OCI-LY1 (cell line): Measurements from ENCODE around the gene ZMAT2.
"Not testable (repeated sequence)": the region's sequence is repeated elsewhere in the genome, so short reads cannot be mapped to it uniquely, and the experiment has no call there.

Experiments
- H2AFZ ChIP-seq: fragments of 200-600 bp; sonication (generic), shearing (Covaris generic); 2 replicates; pipeline ENCODE4 v1.6.0; 2014; ENCODE audit warnings: antibody characterized with exemption, mild to moderate bottlenecking, low read length
- H3F3A ChIP-seq: fragments of 200-600 bp; sonication (generic), shearing (Covaris generic); 2 replicates; pipeline ENCODE4 v1.6.0; 2014; ENCODE audit warnings: mild to moderate bottlenecking, antibody characterized with exemption, low read length, moderate library complexity; ENCODE audit not compliant: insufficient read depth
- H3K27ac ChIP-seq: fragments of 200-600 bp; sonication (generic); 2 replicates; pipeline ENCODE4 v1.5.1; 2014; ENCODE audit warnings: low read length, mixed run types, mild to moderate bottlenecking, low read depth; ENCODE audit not compliant: poor library complexity, severe bottlenecking
- H3K27me3 ChIP-seq: fragments of 200-600 bp; sonication (generic); 2 replicates; pipeline ENCODE4 v1.6.0; 2014; ENCODE audit warnings: antibody characterized with exemption, mild to moderate bottlenecking, low read length, moderate library complexity; ENCODE audit not compliant: insufficient read depth
- H3K36me3 ChIP-seq: fragments of 200-600 bp; sonication (generic); 2 replicates; pipeline ENCODE4 v1.6.1; 2014; ENCODE audit warnings: mild to moderate bottlenecking, antibody characterized with exemption, low read length, moderate library complexity, mixed read lengths; ENCODE audit not compliant: insufficient read depth
- H3K4me1 ChIP-seq: fragments of 200-600 bp; sonication (generic); 2 replicates; pipeline ENCODE4 v1.5.1; 2014; ENCODE audit warnings: mild to moderate bottlenecking, low read length, moderate library complexity; ENCODE audit not compliant: insufficient read depth, severe bottlenecking
- H3K4me2 ChIP-seq: fragments of 200-600 bp; sonication (generic), shearing (Covaris generic); 2 replicates; pipeline ENCODE4 v1.6.1; 2014; ENCODE audit warnings: low read length
- H3K4me3 ChIP-seq: fragments of 200-600 bp; sonication (generic); 2 replicates; pipeline ENCODE4 v1.5.1; 2014; ENCODE audit warnings: low read length, low read depth, mild to moderate bottlenecking, mixed read lengths; ENCODE audit not compliant: poor library complexity, severe bottlenecking
- H3K79me2 ChIP-seq: fragments of 200-600 bp; shearing (Covaris generic); 2 replicates; pipeline ENCODE4 v1.6.1; 2016; ENCODE audit warnings: mixed run types, low read length, mixed read lengths; ENCODE audit not compliant: insufficient read depth
- H3K9ac ChIP-seq: fragments of 200-600 bp; sonication (generic), shearing (Covaris generic); 2 replicates; pipeline ENCODE4 v1.6.1; 2014; ENCODE audit warnings: mild to moderate bottlenecking, low read length, mixed read lengths
- H3K9me2 ChIP-seq: fragments of 200-600 bp; sonication (generic), shearing (Covaris generic); 2 replicates; pipeline ENCODE4 v1.6.1; 2014; ENCODE audit warnings: low read depth, mild to moderate bottlenecking, low read length, mixed read lengths
- H3K9me3 ChIP-seq: fragments of 200-600 bp; shearing (Covaris generic); 2 replicates; pipeline ENCODE4 v1.6.1; 2014; ENCODE audit warnings: low read length, mixed read lengths
- H4K20me1 ChIP-seq: fragments of 200-600 bp; sonication (generic), shearing (Covaris generic); 2 replicates; pipeline ENCODE4 v1.6.0; 2016; ENCODE audit warnings: mild to moderate bottlenecking, low read length; ENCODE audit not compliant: insufficient read depth
- CTCF ChIP-seq: fragments of 200-600 bp; sonication (generic), shearing (Covaris generic); IDR thresholded peaks from 2 replicates; pipeline ENCODE4 v1.5.1; 2017; ENCODE audit warnings: mild to moderate bottlenecking, antibody characterized with exemption, low read length, moderate library complexity, mixed read lengths
- EZH2 ChIP-seq: fragments of 200-600 bp; sonication (generic), shearing (Covaris generic); IDR thresholded peaks from 2 replicates; pipeline ENCODE4 v1.8.0; 2017; ENCODE audit warnings: borderline replicate concordance, mixed run types, mild to moderate bottlenecking, antibody characterized with exemption, low read length, moderate library complexity, mixed read lengths

ZMAT2 gene

GRCh38 chr5:140700177-140701144, at the start of gene ZMAT2:
TSS of gene ZMAT2 (plus strand) at chr5:140700447. CDS start at chr5:140700461, 14 bp downstream.
- Histone ChIP-seq H3F3A (no peaks in the 10 kb centered on the region), H2AFZ (no peak within 1 kb of the TSS), H3K36me3 (peaks cover 93% of the 10 kb centered on the region)

GRCh38 chr5:140658870-140659269, 41.4 kb upstream of the ZMAT2 start:
- TF ChIP-seq CTCF, result no peak
- no peak overlapping the region for H3K4me2 ChIP-seq
- H4K20me1 ChIP-seq, result no peaks in the 10 kb centered on the region
- H3K79me2 ChIP-seq, result no peaks in the 10 kb centered on the region
- H3K36me3 ChIP-seq, result peaks cover 90% of the 10 kb centered on the region
- H3K4me1 ChIP-seq, result peaks cover under 1% of the 10 kb centered on the region
- no peak overlapping the region for H3K9ac ChIP-seq
- H3K27ac ChIP-seq, result no peak overlapping the region
- no peaks in the 10 kb centered on the region for H3K27me3 ChIP-seq
- H3K9me2 ChIP-seq, result no peaks in the 10 kb centered on the region
- H2AFZ ChIP-seq, result no peak overlapping the region
- no peaks in the 10 kb centered on the region for H3K9me3 ChIP-seq
- no peak overlapping the region for H3K4me3 ChIP-seq
- H3F3A ChIP-seq, result peaks cover 7% of the 10 kb centered on the region; the same call in 1 of the 2 replicates

More at GRCh38 chr5:140700177-140701144, at the start of gene ZMAT2:
- peaks cover 6% of the 10 kb centered on the region; the same call in 1 of the 2 replicates for H3K79me2 ChIP-seq
- TF ChIP-seq CTCF (no peak), EZH2 (no peak)
- H3K27me3 ChIP-seq, result no peaks in the 10 kb centered on the region
- H3K4me3 ChIP-seq, result peak within 1 kb of the TSS; percentile 82
- peak within 1 kb of the TSS; percentile 73 for H3K9ac ChIP-seq
- H4K20me1 ChIP-seq, result no peaks in the 10 kb centered on the region
- no peaks in the 10 kb centered on the region for H3K9me2 ChIP-seq
- H3K4me1 ChIP-seq, result peaks cover 17% of the 10 kb centered on the region
- H3K4me2 ChIP-seq, result peak within 1 kb of the TSS; percentile 89
- no peak within 1 kb of the TSS for H3K27ac ChIP-seq
- H3K9me3 ChIP-seq, result no peaks in the 10 kb centered on the region

- H3K79me2 ChIP-seq, H3K4me2 ChIP-seq, H3K27ac ChIP-seq, H3K9me2 ChIP-seq, H3K27me3 ChIP-seq, H3F3A ChIP-seq, H3K4me1 ChIP-seq, H3K9ac ChIP-seq, H3K9me3 ChIP-seq, H3K4me3 ChIP-seq, H2AFZ ChIP-seq, H4K20me1 ChIP-seq: not testable (repeated sequence)
- peaks cover 75% of the 10 kb centered on the region for H3K36me3 ChIP-seq
These were observed 39.9 kb upstream of the ZMAT2 start for GRCh38 chr5:140660371-140660770.
